Parathyroid adenoma (tissue), 2 donors: ENCODE measurements around the gene ADH1A.

Experiments
- H2AFZ ChIP-seq: fragments of 300-600 bp; sonication (generic); one replicate; pipeline ENCODE4 v1.7.0; 2017; ENCODE audit warnings: antibody characterized with exemption, mild to moderate bottlenecking
- H3K27ac ChIP-seq: fragments of 300-600 bp; sonication (generic); one replicate; pipeline ENCODE4 v1.7.0; 2017
- H3K27me3 ChIP-seq: fragments of 300-600 bp; sonication (generic); one replicate; pipeline ENCODE4 v1.7.0; 2017; ENCODE audit warnings: low read length; ENCODE audit not compliant: control insufficient read depth, insufficient read depth
- H3K36me3 ChIP-seq: fragments of 300-600 bp; sonication (generic); one replicate; pipeline ENCODE4 v1.7.0; 2017; ENCODE audit warnings: low read length; ENCODE audit not compliant: control insufficient read depth, insufficient read depth
- H3K4me1 ChIP-seq: fragments of 300-600 bp; sonication (generic); one replicate; pipeline ENCODE4 v1.7.0; 2017; ENCODE audit warnings: control low read depth
- H3K4me2 ChIP-seq: fragments of 300-600 bp; sonication (generic); one replicate; pipeline ENCODE4 v1.7.0; 2017; ENCODE audit warnings: low read length
- H3K4me3 ChIP-seq: fragments of 300-600 bp; sonication (generic); one replicate; pipeline ENCODE4 v1.7.0; 2017; ENCODE audit warnings: low read depth, low read length
- H3K79me2 ChIP-seq: fragments of 300-600 bp; sonication (generic); one replicate; pipeline ENCODE4 v1.7.0; 2017; ENCODE audit warnings: control low read depth
- H3K9ac ChIP-seq: fragments of 300-600 bp; sonication (generic); one replicate; pipeline ENCODE4 v1.7.0; 2017; ENCODE audit warnings: mild to moderate bottlenecking
- H3K9me3 ChIP-seq: fragments of 300-600 bp; sonication (generic); one replicate; pipeline ENCODE4 v1.7.0; 2017; ENCODE audit warnings: low read length; ENCODE audit not compliant: control insufficient read depth
- CTCF ChIP-seq: fragments of 300-600 bp; sonication (generic); IDR thresholded peaks from one replicate; pipeline ENCODE4 v1.7.0; 2017; ENCODE audit warnings: antibody characterized with exemption, mild to moderate bottlenecking
- donor health status: primary hyperparathyroidism.

The ADH1A gene

DNA sequence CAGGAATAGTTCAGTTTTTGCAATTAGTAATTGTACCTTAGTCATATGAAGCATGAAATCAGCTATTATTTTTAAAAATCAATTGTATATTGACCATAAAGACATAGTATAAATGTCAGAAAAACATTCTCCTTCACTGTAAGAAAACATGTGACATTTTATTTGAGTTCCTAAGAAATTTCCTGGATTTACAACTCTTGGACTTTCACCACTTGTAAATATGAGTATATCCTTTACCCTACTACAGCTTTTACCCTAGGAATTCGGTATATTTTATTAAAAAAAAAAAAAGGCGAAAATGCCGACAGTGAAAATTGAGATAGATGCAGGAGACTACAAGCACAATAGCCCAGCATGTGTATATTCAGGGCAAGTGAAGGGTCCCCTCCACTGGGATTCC, 14.9 kb downstream of the ADH1A start:
- no peaks in the 10 kb centered on the region for H3K27me3 ChIP-seq
- H3K4me1 ChIP-seq, result no peaks in the 10 kb centered on the region
- no peaks in the 10 kb centered on the region for H3K36me3 ChIP-seq
- H3K4me2 ChIP-seq, result no peak overlapping the region
- H3K27ac ChIP-seq, result no peak overlapping the region
- no peak for TF ChIP-seq CTCF
- no peaks in the 10 kb centered on the region for H3K9me3 ChIP-seq
- no peaks in the 10 kb centered on the region for H3K79me2 ChIP-seq
- H3K9ac ChIP-seq, result no peak overlapping the region
- no peak overlapping the region for H3K4me3 ChIP-seq
- H2AFZ ChIP-seq, result no peak overlapping the region

DNA sequence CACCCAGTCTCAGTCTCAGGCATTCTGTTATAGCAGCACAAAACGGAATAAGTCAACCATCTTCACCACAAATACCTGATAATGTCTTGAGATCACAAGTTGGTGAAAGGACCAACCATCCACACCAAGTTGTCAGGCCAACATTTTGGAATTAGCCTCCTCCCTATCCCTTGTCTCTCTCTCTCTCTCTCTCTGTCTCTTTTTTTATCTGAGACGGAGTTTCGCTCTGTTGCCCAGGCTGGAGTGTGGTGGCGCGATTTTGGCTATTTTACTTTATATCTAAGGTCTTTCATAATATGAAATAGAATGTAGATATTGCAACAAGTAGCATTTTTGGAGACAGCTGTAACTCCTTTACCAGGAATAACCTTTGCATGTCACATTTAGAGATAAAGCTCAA, 15.7 kb downstream of the ADH1A start:
- Histone ChIP-seq H3K36me3 (no peaks in the 10 kb centered on the region), H3K27me3 (no peaks in the 10 kb centered on the region), H3K4me1 (no peaks in the 10 kb centered on the region), H3K79me2 (no peaks in the 10 kb centered on the region), H3K4me3 (no peak overlapping the region), H3K9ac (no peak overlapping the region), H3K4me2 (no peak overlapping the region), H2AFZ (no peak overlapping the region), H3K27ac (no peak overlapping the region), H3K9me3 (no peaks in the 10 kb centered on the region)
- TF ChIP-seq CTCF, result no peak

GRCh38 chr4:99273704-99274103, 17.1 kb downstream of the ADH1A start:
- Histone ChIP-seq H3K36me3 (no peaks in the 10 kb centered on the region), H3K27ac (no peak overlapping the region), H3K9me3 (no peaks in the 10 kb centered on the region), H3K4me2 (no peak overlapping the region), H3K79me2 (no peaks in the 10 kb centered on the region), H3K9ac (no peak overlapping the region), H2AFZ (no peak overlapping the region), H3K4me1 (no peaks in the 10 kb centered on the region), H3K4me3 (no peak overlapping the region), H3K27me3 (no peaks in the 10 kb centered on the region)
- TF ChIP-seq CTCF, result no peak

- no peaks in the 10 kb centered on the region for H3K27me3 ChIP-seq
- H3K4me2 ChIP-seq, result no peak overlapping the region
- H3K9me3 ChIP-seq, result no peaks in the 10 kb centered on the region
- TF ChIP-seq CTCF, result no peak
- no peak overlapping the region for H3K27ac ChIP-seq
- no peak overlapping the region for H2AFZ ChIP-seq
- no peaks in the 10 kb centered on the region for H3K36me3 ChIP-seq
- no peaks in the 10 kb centered on the region for H3K79me2 ChIP-seq
- no peaks in the 10 kb centered on the region for H3K4me1 ChIP-seq
- H3K4me3 ChIP-seq, result no peak overlapping the region
- no peak overlapping the region for H3K9ac ChIP-seq
Observed at GRCh38 chr4:99264927-99265326, 25.9 kb downstream of the ADH1A start.

GRCh38 chr4:99252746-99253145, 38.0 kb downstream of the ADH1A start:
- Histone ChIP-seq H3K4me1 (no peaks in the 10 kb centered on the region), H3K4me2 (no peak overlapping the region), H3K27me3 (no peaks in the 10 kb centered on the region), H2AFZ (no peak overlapping the region), H3K9me3 (no peaks in the 10 kb centered on the region), H3K79me2 (no peaks in the 10 kb centered on the region), H3K36me3 (no peaks in the 10 kb centered on the region), H3K27ac (no peak overlapping the region), H3K9ac (no peak overlapping the region), H3K4me3 (no peak overlapping the region)
- TF ChIP-seq CTCF, result no peak
